WTC11 (cell line): ENCODE data around the gene STPG4. TPM values are rescaled to one million over a fixed set of nuclear protein-coding genes. Genes with fewer than 3 reads are reported as not detected.

ENCODE experiments used
- ATAC-seq: fragments of 200-7000 bp; cut with Tn5 transposase; 2 replicates; pipeline ENCODE4 v1.10.0; 2021; ENCODE audit warnings: mild to moderate bottlenecking, moderate library complexity
- CTCF ChIA-PET: fragments of 300-600 bp; sonication (Branson Sonifier 250); formaldehyde crosslinking; loops from one replicate; lab custom pipeline; 2021; ENCODE audit warnings: antibody characterized with exemption; lab: Charles Lee
- POLR2A ChIA-PET: fragments of 350-600 bp; sonication (Branson Sonifier 250); formaldehyde crosslinking; loops from one replicate; lab custom pipeline; 2021; ENCODE audit warnings: antibody characterized with exemption; lab: Charles Lee
- DNase-seq: peaks from one replicate; pipeline ENCODE4 v3.0.0; 2021; ENCODE audit warnings: low spot score
- H3K27ac Mint-ChIP-seq: 2 replicates; pipeline ENCODE4 v1.8.0; 2021; ENCODE audit warnings: mixed read lengths
- H3K27me3 Mint-ChIP-seq: 2 replicates; pipeline ENCODE4 v1.8.0; 2021; ENCODE audit warnings: low read depth, mild to moderate bottlenecking, moderate library complexity, mixed read lengths
- H3K36me3 Mint-ChIP-seq: 2 replicates; pipeline ENCODE4 v1.8.0; 2021; ENCODE audit warnings: mixed read lengths
- H3K4me1 Mint-ChIP-seq: 2 replicates; pipeline ENCODE4 v1.8.0; 2022; ENCODE audit warnings: mixed read lengths
- H3K4me3 Mint-ChIP-seq: 2 replicates; pipeline ENCODE4 v1.8.0; 2021; ENCODE audit warnings: mild to moderate bottlenecking, moderate library complexity, mixed read lengths
- H3K9me3 Mint-ChIP-seq: 2 replicates; pipeline ENCODE4 v1.8.0; 2021; ENCODE audit warnings: mixed read lengths
- ATF2 ChIP-seq: sonication (generic); formaldehyde crosslinking; IDR thresholded peaks from 2 replicates; pipeline ENCODE4 v1.8.1; 2022; ENCODE audit warnings: low read depth, missing genetic modification reagents, borderline replicate concordance
- E2F1 ChIP-seq: sonication (generic); formaldehyde crosslinking; IDR thresholded peaks from 2 replicates; pipeline ENCODE4 v1.8.0; 2022; ENCODE audit warnings: mild to moderate bottlenecking, missing genetic modification reagents
- IRF2 ChIP-seq: sonication (generic); formaldehyde crosslinking; IDR thresholded peaks from 2 replicates; pipeline ENCODE4 v1.8.0; 2022; ENCODE audit warnings: low read depth, missing genetic modification reagents, borderline replicate concordance
- NR1H2 ChIP-seq: sonication (generic); formaldehyde crosslinking; IDR thresholded peaks from 2 replicates; pipeline ENCODE4 v1.9.0; 2021; ENCODE audit warnings: mild to moderate bottlenecking, moderate library complexity, missing genetic modification reagents
- OVOL2 ChIP-seq: fragments of 250-450 bp; sonication (Bioruptor Pico); IDR thresholded peaks from 2 replicates; pipeline ENCODE4 v1.9.0; 2021; ENCODE audit warnings: mild to moderate bottlenecking, borderline replicate concordance
- RORB ChIP-seq: fragments of 250-450 bp; sonication (Bioruptor Pico); IDR thresholded peaks from 2 replicates; pipeline ENCODE4 v1.9.0; 2021; ENCODE audit warnings: mild to moderate bottlenecking
- TEAD1 ChIP-seq: sonication (generic); formaldehyde crosslinking; IDR thresholded peaks from 2 replicates; pipeline ENCODE4 v1.8.0; 2022; ENCODE audit warnings: mild to moderate bottlenecking, missing genetic modification reagents
- TEAD4 ChIP-seq: sonication (generic); formaldehyde crosslinking; IDR thresholded peaks from 2 replicates; pipeline ENCODE4 v1.8.0; 2022; ENCODE audit warnings: mild to moderate bottlenecking, missing genetic modification reagents
- ZNF121 ChIP-seq: sonication (generic); formaldehyde crosslinking; IDR thresholded peaks from 2 replicates; pipeline ENCODE4 v1.8.0; 2023; ENCODE audit warnings: missing genetic modification reagents
- ZNF138 ChIP-seq: sonication (generic); formaldehyde crosslinking; conservative IDR thresholded peaks from 2 replicates; pipeline ENCODE4 v1.8.1; 2022; ENCODE audit warnings: mild to moderate bottlenecking, moderate library complexity, missing genetic modification reagents
- ZNF232 ChIP-seq: sonication (generic); formaldehyde crosslinking; IDR thresholded peaks from 2 replicates; pipeline ENCODE4 v1.8.0; 2022; ENCODE audit warnings: mild to moderate bottlenecking, missing genetic modification reagents
- total RNA-seq: library from RNA; stranded (reverse); gene quantifications from 3 replicates; pipeline ENCODE4 v1.2.3, GENCODE V29; 2021
- TF ChIP-seq, protein P1 (sequence below): sonication (generic); formaldehyde crosslinking; IDR thresholded peaks from 2 replicates; pipeline ENCODE4 v1.8.1; 2023; ENCODE audit warnings: mild to moderate bottlenecking, moderate library complexity, missing genetic modification reagents
- TF ChIP-seq, protein P2 (sequence below): sonication (generic); formaldehyde crosslinking; IDR thresholded peaks from 2 replicates; pipeline ENCODE4 v1.8.0; 2023; ENCODE audit warnings: mild to moderate bottlenecking, missing genetic modification reagents
- TF ChIP-seq, protein P3 (sequence below): fragments of 250-450 bp; sonication (Bioruptor Pico); conservative IDR thresholded peaks from 2 replicates; pipeline ENCODE4 v1.9.0; 2021; ENCODE audit warnings: mild to moderate bottlenecking
- TF ChIP-seq, protein P4 (sequence below): fragments of 250-450 bp; sonication (Bioruptor Pico); IDR thresholded peaks from 2 replicates; pipeline ENCODE4 v1.9.0; 2021; ENCODE audit warnings: mild to moderate bottlenecking, borderline replicate concordance
- TF ChIP-seq, protein P5 (sequence below): sonication (generic); formaldehyde crosslinking; IDR thresholded peaks from 2 replicates; pipeline ENCODE4 v1.8.0; 2022; ENCODE audit warnings: mild to moderate bottlenecking, missing genetic modification reagents
- TF ChIP-seq, protein P6 (sequence below): sonication (generic); formaldehyde crosslinking; IDR thresholded peaks from 2 replicates; pipeline ENCODE4 v1.8.1; 2023; ENCODE audit warnings: mild to moderate bottlenecking, missing genetic modification reagents, borderline replicate concordance

The STPG4 gene
- total RNA-seq, 1 experiment from 2014 or later = not detected

GRCh38 chr2:47128705-47129104, 26.4 kb downstream of the STPG4 start:
- no peak overlapping the region for H3K4me3 Mint-ChIP-seq
- CTCF ChIA-PET = interaction anchor here (0.7 to 5.3 kb wide), 12 partner anchors 8 to 206 kb away, joined by 3 to 43 read pairs (median 4); no protein-coding TSS in a partner anchor
- no peak for TF ChIP-seq NR1H2 (CRISPR knock-in tag)
- no peak for TF ChIP-seq ZNF138 (CRISPR knock-in tag)
- TF ChIP-seq, protein P1, sequence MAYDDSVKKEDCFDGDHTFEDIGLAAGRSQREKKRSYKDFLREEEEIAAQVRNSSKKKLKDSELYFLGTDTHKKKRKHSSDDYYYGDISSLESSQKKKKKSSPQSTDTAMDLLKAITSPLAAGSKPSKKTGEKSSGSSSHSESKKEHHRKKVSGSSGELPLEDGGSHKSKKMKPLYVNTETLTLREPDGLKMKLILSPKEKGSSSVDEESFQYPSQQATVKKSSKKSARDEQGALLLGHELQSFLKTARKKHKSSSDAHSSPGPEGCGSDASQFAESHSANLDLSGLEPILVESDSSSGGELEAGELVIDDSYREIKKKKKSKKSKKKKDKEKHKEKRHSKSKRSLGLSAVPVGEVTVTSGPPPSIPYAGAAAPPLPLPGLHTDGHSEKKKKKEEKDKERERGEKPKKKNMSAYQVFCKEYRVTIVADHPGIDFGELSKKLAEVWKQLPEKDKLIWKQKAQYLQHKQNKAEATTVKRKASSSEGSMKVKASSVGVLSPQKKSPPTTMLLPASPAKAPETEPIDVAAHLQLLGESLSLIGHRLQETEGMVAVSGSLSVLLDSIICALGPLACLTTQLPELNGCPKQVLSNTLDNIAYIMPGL (CRISPR knock-in tag) = no peak
- TF ChIP-seq, protein P2, sequence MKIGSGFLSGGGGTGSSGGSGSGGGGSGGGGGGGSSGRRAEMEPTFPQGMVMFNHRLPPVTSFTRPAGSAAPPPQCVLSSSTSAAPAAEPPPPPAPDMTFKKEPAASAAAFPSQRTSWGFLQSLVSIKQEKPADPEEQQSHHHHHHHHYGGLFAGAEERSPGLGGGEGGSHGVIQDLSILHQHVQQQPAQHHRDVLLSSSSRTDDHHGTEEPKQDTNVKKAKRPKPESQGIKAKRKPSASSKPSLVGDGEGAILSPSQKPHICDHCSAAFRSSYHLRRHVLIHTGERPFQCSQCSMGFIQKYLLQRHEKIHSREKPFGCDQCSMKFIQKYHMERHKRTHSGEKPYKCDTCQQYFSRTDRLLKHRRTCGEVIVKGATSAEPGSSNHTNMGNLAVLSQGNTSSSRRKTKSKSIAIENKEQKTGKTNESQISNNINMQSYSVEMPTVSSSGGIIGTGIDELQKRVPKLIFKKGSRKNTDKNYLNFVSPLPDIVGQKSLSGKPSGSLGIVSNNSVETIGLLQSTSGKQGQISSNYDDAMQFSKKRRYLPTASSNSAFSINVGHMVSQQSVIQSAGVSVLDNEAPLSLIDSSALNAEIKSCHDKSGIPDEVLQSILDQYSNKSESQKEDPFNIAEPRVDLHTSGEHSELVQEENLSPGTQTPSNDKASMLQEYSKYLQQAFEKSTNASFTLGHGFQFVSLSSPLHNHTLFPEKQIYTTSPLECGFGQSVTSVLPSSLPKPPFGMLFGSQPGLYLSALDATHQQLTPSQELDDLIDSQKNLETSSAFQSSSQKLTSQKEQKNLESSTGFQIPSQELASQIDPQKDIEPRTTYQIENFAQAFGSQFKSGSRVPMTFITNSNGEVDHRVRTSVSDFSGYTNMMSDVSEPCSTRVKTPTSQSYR (CRISPR knock-in tag) = no peak
- TF ChIP-seq, protein P3, sequence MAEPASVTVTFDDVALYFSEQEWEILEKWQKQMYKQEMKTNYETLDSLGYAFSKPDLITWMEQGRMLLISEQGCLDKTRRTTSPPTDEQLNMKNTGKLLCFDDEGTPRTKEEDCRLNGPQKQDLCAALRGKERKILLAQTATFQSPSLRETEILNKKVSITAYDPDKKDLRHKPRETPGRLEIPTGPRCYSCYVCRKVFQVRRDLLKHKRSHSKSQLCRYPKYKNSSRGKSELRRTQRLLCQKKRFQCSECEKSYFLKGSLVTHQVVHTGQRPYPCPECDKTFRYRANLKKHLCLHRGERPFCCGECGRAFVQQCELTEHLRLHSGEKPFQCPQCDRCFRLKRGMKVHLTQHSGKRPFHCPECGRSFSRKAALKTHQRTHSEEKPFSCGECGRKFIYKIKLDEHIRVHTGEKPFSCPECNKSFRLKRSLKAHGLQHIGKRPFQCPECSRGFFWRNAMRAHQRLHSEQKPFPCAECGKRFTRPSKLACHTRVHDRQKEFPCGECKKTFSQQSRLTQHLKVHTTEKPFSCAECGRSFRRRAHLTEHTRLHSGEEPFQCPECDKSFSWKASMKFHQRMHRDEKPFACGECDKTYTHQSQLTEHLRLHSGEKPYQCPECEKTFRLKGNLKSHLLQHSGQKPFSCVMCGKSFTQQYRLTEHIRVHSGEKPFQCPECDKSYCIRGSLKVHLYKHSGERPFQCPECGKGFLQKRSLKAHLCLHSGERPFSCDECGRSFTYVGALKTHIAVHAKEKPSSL (CRISPR knock-in tag) = no peak
- TF ChIP-seq E2F1 (CRISPR knock-in tag) = no peak
- TF ChIP-seq TEAD4 (CRISPR knock-in tag) = no peak
- no peak for TF ChIP-seq IRF2 (CRISPR knock-in tag)
- TF ChIP-seq, protein P4, sequence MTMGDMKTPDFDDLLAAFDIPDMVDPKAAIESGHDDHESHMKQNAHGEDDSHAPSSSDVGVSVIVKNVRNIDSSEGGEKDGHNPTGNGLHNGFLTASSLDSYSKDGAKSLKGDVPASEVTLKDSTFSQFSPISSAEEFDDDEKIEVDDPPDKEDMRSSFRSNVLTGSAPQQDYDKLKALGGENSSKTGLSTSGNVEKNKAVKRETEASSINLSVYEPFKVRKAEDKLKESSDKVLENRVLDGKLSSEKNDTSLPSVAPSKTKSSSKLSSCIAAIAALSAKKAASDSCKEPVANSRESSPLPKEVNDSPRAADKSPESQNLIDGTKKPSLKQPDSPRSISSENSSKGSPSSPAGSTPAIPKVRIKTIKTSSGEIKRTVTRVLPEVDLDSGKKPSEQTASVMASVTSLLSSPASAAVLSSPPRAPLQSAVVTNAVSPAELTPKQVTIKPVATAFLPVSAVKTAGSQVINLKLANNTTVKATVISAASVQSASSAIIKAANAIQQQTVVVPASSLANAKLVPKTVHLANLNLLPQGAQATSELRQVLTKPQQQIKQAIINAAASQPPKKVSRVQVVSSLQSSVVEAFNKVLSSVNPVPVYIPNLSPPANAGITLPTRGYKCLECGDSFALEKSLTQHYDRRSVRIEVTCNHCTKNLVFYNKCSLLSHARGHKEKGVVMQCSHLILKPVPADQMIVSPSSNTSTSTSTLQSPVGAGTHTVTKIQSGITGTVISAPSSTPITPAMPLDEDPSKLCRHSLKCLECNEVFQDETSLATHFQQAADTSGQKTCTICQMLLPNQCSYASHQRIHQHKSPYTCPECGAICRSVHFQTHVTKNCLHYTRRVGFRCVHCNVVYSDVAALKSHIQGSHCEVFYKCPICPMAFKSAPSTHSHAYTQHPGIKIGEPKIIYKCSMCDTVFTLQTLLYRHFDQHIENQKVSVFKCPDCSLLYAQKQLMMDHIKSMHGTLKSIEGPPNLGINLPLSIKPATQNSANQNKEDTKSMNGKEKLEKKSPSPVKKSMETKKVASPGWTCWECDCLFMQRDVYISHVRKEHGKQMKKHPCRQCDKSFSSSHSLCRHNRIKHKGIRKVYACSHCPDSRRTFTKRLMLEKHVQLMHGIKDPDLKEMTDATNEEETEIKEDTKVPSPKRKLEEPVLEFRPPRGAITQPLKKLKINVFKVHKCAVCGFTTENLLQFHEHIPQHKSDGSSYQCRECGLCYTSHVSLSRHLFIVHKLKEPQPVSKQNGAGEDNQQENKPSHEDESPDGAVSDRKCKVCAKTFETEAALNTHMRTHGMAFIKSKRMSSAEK = no peak
- no peak for TF ChIP-seq ATF2 (CRISPR knock-in tag)
- TF ChIP-seq, protein P5, sequence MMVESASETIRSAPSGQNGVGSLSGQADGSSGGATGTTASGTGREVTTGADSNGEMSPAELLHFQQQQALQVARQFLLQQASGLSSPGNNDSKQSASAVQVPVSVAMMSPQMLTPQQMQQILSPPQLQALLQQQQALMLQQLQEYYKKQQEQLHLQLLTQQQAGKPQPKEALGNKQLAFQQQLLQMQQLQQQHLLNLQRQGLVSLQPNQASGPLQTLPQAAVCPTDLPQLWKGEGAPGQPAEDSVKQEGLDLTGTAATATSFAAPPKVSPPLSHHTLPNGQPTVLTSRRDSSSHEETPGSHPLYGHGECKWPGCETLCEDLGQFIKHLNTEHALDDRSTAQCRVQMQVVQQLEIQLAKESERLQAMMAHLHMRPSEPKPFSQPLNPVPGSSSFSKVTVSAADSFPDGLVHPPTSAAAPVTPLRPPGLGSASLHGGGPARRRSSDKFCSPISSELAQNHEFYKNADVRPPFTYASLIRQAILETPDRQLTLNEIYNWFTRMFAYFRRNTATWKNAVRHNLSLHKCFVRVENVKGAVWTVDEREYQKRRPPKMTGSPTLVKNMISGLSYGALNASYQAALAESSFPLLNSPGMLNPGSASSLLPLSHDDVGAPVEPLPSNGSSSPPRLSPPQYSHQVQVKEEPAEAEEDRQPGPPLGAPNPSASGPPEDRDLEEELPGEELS (CRISPR knock-in tag) = no peak
- no peak for TF ChIP-seq OVOL2 (CRISPR knock-in tag)
- TF ChIP-seq TEAD1 (CRISPR knock-in tag) = no peak
- TF ChIP-seq ZNF121 (CRISPR knock-in tag) = no peak
- TF ChIP-seq RORB (CRISPR knock-in tag) = no peak
- TF ChIP-seq, protein P6, sequence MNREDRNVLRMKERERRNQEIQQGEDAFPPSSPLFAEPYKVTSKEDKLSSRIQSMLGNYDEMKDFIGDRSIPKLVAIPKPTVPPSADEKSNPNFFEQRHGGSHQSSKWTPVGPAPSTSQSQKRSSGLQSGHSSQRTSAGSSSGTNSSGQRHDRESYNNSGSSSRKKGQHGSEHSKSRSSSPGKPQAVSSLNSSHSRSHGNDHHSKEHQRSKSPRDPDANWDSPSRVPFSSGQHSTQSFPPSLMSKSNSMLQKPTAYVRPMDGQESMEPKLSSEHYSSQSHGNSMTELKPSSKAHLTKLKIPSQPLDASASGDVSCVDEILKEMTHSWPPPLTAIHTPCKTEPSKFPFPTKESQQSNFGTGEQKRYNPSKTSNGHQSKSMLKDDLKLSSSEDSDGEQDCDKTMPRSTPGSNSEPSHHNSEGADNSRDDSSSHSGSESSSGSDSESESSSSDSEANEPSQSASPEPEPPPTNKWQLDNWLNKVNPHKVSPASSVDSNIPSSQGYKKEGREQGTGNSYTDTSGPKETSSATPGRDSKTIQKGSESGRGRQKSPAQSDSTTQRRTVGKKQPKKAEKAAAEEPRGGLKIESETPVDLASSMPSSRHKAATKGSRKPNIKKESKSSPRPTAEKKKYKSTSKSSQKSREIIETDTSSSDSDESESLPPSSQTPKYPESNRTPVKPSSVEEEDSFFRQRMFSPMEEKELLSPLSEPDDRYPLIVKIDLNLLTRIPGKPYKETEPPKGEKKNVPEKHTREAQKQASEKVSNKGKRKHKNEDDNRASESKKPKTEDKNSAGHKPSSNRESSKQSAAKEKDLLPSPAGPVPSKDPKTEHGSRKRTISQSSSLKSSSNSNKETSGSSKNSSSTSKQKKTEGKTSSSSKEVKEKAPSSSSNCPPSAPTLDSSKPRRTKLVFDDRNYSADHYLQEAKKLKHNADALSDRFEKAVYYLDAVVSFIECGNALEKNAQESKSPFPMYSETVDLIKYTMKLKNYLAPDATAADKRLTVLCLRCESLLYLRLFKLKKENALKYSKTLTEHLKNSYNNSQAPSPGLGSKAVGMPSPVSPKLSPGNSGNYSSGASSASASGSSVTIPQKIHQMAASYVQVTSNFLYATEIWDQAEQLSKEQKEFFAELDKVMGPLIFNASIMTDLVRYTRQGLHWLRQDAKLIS (CRISPR knock-in tag) = no peak
- no peak for TF ChIP-seq ZNF232 (CRISPR knock-in tag)
- peaks cover 5% of the 10 kb centered on the region; the same call in 1 of the 2 replicates for H3K9me3 Mint-ChIP-seq
- H3K27me3 Mint-ChIP-seq = peaks cover 6% of the 10 kb centered on the region; the same call in 1 of the 2 replicates
- no peaks in the 10 kb centered on the region for H3K36me3 Mint-ChIP-seq
- POLR2A ChIA-PET = no interaction called here
- DNase-seq = no peak
- peaks cover 11% of the 10 kb centered on the region for H3K4me1 Mint-ChIP-seq
- no peak; the same call in 1 of the 2 replicates for ATAC-seq
- H3K27ac Mint-ChIP-seq = no peak overlapping the region
